Glomerular visceral epithelial cell (primary cell): ENCODE data around the gene VCL.
A peak's percentile ranks its signal among the peaks of the same experiment; 100 is the strongest.

ENCODE experiments used
- DNase-seq: peaks from one replicate; pipeline ENCODE4 v3.0.0-alpha.2; 2016; ENCODE audit errors: extremely low spot score

Gene VCL

GRCh38 chr10:74075906-74076305 is 78.0 kb downstream of the VCL start:
- DNase-seq = no peak

- no peak for DNase-seq
These were observed 79.0 kb downstream of the VCL start for GRCh38 chr10:74076961-74077360.

- DNase-seq = peak; percentile 64
These were observed 79.5 kb downstream of the VCL start for GRCh38 chr10:74077416-74077815.

GRCh38 chr10:74078037-74078436 is 80.1 kb downstream of the VCL start:
- peak; percentile 87 for DNase-seq

GRCh38 chr10:74079028-74079935 is 81.4 kb downstream of the VCL start:
- DNase-seq = peak; percentile 33

- DNase-seq = peak; percentile 56
These were observed 82.1 kb downstream of the VCL start for GRCh38 chr10:74079936-74080590.

- DNase-seq = peak; percentile 68
These were observed 83.4 kb downstream of the VCL start for GRCh38 chr10:74081192-74081803.

GRCh38 chr10:74081941-74082718 is 84.2 kb downstream of the VCL start:
- no peak for DNase-seq

- DNase-seq = no peak
These were observed 85.4 kb downstream of the VCL start for GRCh38 chr10:74083304-74083703.

- DNase-seq = no peak
These were observed 87.0 kb downstream of the VCL start for GRCh38 chr10:74084955-74085354.

- DNase-seq = no peak
These were observed 88.4 kb downstream of the VCL start for GRCh38 chr10:74086317-74086716.

- no peak for DNase-seq
These were observed 90.8 kb downstream of the VCL start for GRCh38 chr10:74088722-74089121.

GRCh38 chr10:74092372-74092771 is 94.5 kb downstream of the VCL start:
- no peak for DNase-seq

GRCh38 chr10:74093530-74094164 is 95.7 kb downstream of the VCL start:
- DNase-seq = no peak

- no peak for DNase-seq
These were observed 96.3 kb downstream of the VCL start for GRCh38 chr10:74094231-74094630.

- no peak for DNase-seq
These were observed 98.9 kb downstream of the VCL start for GRCh38 chr10:74096777-74097176.

GRCh38 chr10:74097776-74098175 is 99.9 kb downstream of the VCL start:
- DNase-seq = no peak

GRCh38 chr10:74099420-74099819 is 101.5 kb downstream of the VCL start:
- no peak for DNase-seq

GRCh38 chr10:74099836-74100235 is 101.9 kb downstream of the VCL start:
- DNase-seq = no peak

- DNase-seq = peak; percentile 32
These were observed 105.8 kb downstream of the VCL start for GRCh38 chr10:74103560-74104258.

- no peak for DNase-seq
These were observed 106.6 kb downstream of the VCL start for GRCh38 chr10:74104480-74104879.
